T-helper 1 cell treated with Interleukin-12 subunit alpha and Interleukin-12 subunit beta and Interleukin-4 antibody, amounts not matched to agents 30 ng/mL and 1 ng/mL, for 36 hours (primary cell): ENCODE data around the gene RTKN2. TPM values are rescaled to one million over a fixed set of nuclear protein-coding genes. Genes with fewer than 3 reads are reported as not detected.
"Not testable (repeated sequence)": the region's sequence is repeated elsewhere in the genome, so short reads cannot be mapped to it uniquely, and the experiment has no call there.

Source experiments
- intact Hi-C: fragments of 100-400 bp; cut with micrococcal nuclease; formaldehyde crosslinking; loops from one replicate; pipeline ENCODE4 v1.15.1; 2024
- total RNA-seq: library from RNA; stranded (reverse); gene quantifications from 2 replicates; pipeline ENCODE4 v1.2.3, GENCODE V29; 2022

RTKN2 gene, protein sequence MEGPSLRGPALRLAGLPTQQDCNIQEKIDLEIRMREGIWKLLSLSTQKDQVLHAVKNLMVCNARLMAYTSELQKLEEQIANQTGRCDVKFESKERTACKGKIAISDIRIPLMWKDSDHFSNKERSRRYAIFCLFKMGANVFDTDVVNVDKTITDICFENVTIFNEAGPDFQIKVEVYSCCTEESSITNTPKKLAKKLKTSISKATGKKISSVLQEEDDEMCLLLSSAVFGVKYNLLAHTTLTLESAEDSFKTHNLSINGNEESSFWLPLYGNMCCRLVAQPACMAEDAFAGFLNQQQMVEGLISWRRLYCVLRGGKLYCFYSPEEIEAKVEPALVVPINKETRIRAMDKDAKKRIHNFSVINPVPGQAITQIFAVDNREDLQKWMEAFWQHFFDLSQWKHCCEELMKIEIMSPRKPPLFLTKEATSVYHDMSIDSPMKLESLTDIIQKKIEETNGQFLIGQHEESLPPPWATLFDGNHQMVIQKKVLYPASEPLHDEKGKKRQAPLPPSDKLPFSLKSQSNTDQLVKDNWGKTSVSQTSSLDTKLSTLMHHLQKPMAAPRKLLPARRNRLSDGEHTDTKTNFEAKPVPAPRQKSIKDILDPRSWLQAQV
- 7.2 and 7.8 TPM in 2 replicates for total RNA-seq

DNA sequence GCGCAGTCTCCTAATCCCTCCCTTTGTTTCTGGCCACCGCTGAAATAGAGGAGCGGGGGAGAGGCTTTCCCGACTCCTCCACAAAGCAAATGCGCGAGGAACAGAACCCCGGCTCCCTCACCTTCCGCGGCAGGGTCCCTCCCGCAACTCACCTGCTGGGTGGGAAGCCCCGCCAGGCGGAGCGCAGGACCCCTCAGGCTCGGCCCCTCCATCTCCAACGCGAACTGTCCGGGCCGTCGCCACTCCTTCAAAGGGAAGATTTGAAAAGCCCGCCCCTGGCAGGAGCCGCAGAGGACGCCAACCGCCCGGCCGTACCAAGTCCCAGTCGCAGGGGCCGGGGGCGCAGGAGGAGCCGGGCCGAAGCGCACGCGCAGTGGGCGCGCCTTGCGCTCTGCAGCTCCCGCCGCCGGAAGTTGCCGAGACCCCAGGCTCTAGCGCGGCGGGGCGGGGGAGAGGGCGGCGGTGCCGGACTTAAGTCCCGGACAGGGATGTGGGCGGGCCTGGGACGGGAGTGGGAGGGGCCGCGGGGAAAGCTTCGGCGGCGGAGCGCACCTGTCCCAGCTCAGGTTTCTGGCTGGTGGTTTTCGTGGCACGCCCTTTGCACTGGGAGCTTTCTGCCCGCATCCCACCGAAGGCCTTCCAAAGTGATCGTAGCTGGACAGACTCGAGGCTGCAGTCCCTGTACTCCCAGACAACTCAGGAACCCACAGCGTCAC is at the start of gene RTKN2:
Gene RTKN2 (minus strand): TSS at position 446 of the 716 bp plus-strand sequence. CDS start 234 bp downstream, at position 212.
- intact Hi-C loops = loop anchor here (1.0 to 10.0 kb wide), 12 partner anchors 23 to 1456 kb away; partner anchors contain the start of genes ADO and EGR2

DNA sequence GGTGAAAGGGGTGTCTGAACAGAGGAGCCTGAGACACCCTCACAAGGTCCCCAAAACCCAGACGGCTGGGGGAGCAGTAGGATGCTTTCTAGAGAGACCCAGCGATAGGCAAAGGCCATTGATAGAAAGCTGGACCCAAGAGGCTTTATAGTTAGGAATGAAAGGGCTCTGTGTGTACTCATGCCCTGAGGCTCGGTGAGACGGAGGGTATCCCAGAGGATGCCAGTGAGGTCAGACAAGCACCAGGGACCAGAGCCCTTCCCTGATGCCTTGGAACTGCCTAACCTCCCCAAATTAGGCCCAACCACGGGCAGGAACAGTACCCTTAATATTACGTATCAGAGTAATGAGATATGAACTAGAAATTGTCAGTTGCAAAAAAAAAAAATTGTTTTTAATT is 48.6 kb upstream of the RTKN2 start:
- intact Hi-C loops = no loop called here

DNA sequence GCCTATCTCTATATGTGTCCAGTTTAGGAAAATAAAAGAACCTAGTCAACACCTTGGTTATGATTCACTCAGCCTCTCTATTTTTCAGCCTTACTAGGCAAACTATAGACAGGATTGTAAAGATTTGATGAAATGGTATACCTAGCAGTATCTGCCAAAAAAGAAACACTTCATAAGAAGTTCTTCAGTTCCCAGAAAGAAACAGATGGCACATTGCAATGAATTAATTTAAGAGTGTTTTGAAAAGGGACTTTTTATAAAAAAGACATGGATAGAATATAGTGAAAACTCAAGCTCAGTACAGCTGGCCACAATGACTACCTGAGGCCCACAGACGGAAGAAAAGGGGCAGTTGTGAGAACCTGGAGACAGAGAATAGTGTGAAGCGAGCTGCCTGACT is 40.6 kb upstream of the RTKN2 start:
- intact Hi-C loops = no loop called here

DNA sequence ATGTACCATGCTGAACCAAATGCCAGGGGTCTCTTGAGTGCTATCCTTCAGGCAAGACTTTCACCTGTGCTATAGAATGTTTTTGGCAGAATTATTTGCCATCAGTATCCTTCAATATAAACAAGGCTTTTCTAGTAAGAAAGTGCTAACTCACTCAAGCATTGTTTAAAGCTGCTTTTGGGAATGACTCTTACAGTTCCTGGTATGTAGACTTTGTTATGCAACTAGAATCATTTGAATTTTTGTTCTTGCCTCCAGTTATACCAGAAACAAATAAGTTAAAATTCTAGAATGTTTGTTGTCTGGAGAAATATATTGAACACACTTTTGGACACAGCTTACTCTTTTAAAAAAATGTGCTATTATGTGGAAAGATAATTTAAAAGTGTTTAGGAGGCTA is 39.5 kb upstream of the RTKN2 start:
- intact Hi-C loops = no loop called here

DNA sequence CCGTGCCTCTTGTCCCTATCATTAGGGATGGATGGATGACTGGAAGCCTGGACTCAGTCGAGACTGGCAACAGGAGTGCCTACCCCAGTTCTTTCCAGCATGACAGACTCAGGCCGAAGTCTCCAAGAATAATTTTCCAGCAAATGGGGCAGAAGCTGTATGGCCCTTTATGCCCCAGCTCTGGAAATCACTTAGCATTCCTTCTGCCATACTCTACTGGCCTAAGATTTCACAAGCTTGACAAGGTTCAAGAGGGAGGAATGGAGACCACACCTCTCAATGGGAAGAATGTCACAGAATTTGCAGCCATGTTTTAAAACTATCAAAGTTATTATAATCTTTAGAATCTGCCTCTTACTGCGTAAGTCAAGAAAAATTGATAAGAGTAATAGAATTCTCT is 39.0 kb upstream of the RTKN2 start:
- intact Hi-C loops = no loop called here

DNA sequence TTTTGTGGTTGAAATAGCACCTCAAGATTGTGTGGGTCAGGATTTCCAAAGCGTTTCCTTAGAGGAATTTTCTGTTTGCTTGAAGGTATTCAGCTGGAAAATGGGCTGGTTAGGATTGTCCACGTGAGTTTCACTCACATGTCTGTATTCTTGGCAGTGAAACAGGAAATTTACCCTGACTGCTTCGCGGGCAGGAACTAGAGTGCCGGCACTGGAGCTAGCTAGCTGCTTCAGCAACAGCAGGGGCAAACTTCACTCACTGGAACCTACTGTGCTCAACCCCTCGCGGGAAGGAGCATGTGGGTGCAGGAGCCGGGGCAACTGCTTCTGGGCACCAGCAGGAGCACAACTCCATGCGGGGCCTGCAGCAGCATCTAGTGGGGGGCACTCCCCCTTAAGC is 38.0 kb upstream of the RTKN2 start:
- intact Hi-C loops = no loop called here

DNA sequence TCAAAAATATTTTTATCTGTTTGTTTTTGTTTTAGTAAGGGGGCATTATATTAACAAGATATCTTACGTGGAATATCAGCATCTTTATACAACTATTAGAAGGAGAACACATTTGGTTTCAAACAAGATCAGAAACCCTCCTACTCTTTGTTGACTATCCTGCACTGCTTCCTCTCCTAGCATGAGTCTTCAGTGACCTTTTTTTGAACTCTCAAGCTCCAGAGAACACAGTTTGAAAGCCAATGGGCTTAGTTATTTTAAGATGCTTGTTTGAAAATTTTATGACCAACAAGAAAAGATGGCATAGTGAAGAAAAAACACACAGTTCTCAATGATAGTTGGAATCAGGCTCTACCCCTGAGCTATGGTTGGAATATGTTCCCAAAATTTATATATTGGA is 37.2 kb upstream of the RTKN2 start:
- intact Hi-C loops = no loop called here

DNA sequence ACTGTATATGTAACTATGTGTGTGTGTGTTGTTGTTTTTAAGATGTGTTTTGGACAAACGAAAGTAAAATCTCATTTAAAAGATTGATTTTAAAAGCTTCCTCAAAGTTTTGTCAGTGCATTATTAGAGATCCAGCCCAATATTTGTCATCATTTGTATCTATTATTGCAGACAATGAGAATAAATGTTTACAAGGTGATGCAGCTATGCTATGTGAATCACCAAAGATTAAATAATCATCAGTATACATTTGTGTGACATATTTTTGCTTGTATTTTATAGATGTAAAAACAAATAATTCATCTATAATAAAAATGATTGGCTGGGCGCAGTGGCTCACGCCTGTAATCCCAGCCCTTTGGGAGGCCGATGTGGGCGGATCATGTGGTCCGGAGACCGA is 35.3 kb upstream of the RTKN2 start:
- intact Hi-C loops = no loop called here

DNA sequence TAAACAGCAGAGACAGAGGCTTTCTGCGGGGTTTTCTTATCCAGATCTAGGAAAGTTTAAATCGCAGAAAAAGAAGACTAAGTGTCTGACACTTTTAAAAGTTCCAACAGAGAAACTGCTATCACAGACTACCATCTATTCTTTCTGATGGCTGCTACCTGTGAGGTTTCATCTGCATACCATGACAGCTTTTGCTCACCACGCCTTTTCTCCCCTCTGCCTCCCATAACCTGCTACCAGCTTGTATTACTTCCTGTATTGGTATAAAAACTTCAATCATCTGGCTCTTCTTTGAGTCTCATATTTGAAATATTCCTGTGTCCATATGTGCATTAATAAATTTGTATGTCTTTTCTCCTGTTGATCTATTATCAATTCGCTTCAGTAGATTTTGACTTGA is 34.1 kb upstream of the RTKN2 start:
- intact Hi-C loops = no loop called here

DNA sequence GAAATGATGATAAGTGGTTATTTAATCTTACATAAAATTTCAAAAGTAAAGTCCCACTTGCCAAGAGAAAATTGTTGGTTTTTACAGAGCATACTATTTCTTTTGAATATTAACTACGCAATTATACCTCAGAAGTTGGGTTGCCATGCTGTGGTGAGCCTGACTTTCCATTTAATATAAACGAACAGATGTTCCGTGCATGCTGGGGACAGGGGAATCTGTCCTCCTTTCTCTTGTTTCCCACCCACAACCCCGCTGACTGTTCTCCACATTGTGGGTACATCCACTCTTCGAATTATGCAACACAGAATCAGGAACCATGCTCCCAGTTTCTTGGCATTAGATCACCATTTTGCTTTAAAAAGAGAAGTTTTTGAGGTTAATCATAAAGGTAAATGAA is 29.2 kb upstream of the RTKN2 start:
- intact Hi-C loops = no loop called here

DNA sequence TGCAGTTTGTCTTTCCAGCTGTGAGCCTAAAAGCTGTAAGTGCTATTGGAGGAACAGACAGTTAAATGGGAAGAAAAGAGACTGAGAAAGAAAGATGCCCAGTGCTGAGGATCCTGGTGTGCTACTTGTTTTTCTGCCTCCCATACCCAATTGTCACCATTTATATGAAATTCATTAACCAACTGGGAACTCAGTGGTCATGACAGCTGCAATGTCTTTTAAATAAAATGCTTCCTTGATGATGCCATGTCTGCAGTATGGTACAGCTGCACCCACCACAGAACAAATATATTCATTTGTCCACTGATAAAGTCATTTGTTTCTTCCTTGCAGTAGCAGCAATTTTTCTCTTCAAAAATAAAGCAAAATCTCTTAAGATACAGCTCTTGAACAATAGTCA is 15.6 kb upstream of the RTKN2 start:
- intact Hi-C loops = no loop called here

DNA sequence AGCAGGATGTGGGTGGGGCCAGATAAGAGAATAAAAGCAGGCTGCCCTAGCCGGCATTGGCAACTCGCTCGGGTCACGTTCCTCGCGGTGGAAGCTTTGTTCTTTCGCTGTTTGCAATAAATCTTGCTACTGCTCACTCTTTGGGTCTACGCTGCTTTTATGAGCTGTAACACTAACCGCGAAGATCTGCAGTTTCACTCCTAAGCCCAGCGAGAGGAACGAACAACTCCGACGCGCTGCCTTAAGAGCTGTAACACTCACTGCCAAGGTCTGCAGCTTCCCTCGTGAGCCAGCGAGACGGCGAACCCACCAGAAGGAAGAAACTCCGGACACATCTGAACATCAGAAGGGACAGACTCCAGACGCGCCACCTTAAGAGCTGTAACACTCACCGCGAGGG is 12.7 kb upstream of the RTKN2 start:
- intact Hi-C loops = not testable (repeated sequence)

DNA sequence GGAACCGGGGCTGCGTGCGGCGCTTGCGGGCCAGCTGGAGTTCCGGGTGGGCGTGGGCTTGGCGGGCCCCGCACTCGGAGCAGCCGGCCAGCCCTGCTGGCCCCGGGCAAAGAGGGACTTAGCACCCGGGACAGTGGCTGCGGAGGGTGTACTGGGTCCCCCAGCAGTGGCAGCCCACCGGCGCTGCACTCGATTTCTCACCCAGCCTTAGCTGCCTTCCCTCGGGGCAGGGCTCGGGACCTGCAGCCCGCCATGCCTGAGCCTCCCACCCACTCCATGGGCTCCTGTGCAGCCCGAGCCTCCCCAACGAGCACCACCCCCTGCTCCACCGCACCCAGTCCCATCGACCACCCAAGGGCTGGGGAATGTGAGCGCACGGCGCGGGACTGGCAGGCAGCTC is 11.7 kb upstream of the RTKN2 start:
- intact Hi-C loops = not testable (repeated sequence)

DNA sequence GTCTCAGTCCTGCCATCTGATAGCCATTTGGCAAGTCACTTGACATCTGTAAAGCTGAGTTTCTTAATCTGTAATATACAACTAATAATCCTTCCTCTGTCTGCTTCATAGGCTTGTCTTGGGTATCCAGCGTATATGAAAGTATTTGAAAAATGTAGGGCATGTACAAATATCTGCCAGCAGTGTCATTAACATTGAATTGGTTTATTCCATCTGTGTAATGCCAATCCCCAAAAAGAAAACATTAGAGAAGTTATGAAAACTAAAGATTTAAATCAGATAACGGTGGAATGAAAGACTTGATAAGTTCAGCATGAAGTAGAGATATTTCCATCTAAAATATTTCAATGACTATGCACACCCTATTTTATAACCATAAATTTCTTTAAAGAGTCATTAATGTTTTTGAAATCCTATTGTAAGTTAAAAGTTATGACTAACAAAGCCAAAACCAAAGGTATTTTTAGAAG is 9.8 kb upstream of the RTKN2 start:
- intact Hi-C loops = no loop called here

DNA sequence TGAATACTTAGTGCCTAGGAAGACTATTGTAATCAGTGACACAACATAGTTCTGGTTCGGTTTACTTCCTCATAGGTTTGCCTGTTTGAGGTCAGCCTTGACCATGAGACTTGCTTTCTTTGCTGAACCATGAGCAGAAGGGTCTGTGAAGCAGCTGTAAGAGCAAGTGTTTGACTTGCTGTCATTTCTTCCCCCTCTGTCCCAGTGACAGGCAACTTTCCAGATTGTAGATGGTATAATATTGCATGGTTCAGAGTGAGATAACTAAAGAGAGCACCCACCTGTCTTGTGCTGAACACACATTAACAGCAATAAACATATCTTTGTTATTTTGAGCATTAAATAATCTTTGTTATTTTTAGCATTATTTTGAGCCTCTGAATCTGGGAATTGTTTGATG is 9.3 kb upstream of the RTKN2 start:
- intact Hi-C loops = no loop called here

DNA sequence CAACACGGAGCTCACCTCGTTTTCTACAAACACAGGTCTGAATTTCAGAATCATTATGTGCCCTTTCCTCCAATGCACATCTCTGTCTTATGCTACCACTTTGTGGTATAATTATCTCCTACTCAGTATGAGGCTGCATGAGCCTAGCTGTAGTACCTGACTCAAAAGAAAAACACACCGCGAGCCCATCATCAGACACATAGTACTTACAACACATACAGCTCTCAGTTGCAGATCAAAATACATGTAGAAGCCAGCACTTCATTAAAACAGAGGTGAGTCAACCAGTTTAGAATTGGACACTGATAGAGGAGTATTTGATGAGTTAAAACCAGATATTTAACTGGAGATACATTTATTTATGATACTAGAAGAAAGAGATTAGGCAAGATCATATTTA is 1.4 kb upstream of the RTKN2 start:
- intact Hi-C loops = no loop called here

DNA sequence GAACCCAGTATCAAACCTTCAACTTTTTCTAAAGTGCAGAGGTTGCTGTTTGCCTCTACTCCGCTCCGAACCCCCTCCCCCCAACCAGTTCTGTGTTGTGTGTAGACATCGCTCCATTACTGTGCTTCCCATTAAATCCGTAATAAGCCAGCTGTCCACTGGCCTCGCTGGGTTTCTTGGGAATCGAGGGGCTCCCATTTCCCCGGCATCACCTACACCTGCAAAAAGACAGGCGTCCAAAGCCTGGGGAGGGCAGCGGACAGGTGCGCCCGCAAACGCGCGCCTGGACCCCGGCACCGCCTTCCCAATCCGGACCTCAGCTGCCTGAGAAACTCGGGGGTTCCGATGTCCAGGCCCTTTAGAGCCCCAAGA is 631 bp downstream of the RTKN2 start:
- intact Hi-C loops = loop anchor here (1.0 to 10.0 kb wide), 11 partner anchors 23 to 1457 kb away; partner anchors contain the start of genes ADO and EGR2

DNA sequence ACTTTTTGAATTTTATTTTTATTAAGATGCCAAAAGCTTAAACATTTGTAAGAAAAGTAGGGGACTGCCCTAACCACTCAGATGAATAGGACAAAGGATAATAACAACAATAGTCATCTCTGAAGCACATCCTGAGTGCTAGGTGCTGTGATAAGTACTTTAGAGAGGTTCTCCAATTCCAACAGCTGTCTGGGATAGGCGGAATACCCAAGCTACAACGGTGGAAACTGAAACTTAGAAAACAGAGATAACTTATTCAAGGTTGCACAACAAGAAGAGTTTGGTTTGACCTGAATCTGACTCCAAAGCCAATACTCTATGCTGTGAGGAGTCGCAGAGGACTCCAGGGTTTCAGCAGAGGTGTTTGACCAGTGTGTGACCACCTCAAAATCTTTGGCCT is 2.0 kb downstream of the RTKN2 start:
- intact Hi-C loops = loop anchor here (5.0 to 10.0 kb wide), 6 partner anchors 171 to 1458 kb away; partner anchors contain the start of gene EGR2

DNA sequence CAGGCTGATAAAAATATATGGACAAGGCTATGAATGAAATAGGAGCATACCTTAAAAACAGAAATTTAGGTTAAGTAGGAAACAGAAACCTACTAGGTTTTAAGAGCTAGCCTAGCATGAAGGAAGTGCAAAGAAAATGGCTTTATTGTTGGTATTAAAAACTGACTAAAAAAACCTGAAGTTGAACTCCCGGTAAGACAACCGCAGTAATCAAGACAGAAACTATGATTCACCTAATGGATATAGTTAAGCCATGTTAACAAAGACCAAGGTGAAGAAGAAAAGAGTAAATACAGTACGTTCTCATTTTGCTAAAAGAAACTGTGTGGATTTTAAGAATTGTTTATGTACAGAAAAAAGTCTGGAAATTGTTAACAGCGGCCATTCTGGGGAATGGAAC is 2.5 kb downstream of the RTKN2 start:
- intact Hi-C loops = loop anchor here (5.0 to 10.0 kb wide), 6 partner anchors 171 to 1459 kb away; partner anchors contain the start of gene EGR2

DNA sequence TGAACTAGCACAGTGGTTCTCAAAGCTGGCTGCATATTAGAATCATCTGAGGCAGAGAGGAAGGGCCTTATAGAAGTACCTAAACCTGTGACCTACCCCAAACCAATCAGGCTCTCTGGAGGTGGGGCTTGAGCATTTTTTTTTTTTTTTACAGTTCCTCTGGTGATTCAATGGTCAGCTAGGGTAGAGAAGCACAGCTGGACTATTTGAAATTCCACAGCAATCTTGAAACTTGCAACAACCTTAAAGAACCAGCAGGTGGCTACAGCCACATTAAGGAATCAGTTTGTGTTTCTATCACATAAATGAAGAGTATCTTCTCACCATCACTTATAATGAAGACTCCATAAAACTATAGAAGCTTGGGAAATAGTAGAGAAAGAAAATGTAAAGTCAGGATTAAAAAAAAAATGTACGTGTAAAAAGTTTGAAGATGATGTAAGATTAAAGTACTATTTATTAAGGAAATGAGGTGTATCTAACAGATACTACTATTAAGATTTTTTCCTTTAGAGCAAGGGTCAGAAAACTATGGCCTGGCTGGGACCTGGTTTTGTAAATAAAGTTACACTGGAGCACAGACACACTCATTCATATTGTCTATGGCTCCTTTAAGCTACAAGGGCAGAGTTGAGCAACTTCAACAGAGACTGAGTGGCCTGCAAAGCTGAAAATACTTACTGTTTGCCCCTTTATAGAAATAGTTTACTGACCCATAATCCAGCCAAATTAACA is 3.8 kb downstream of the RTKN2 start:
- intact Hi-C loops = loop anchor here (2.0 to 10.0 kb wide), 8 partner anchors 172 to 1460 kb away; partner anchors contain the start of genes EGR2 and NRBF2

DNA sequence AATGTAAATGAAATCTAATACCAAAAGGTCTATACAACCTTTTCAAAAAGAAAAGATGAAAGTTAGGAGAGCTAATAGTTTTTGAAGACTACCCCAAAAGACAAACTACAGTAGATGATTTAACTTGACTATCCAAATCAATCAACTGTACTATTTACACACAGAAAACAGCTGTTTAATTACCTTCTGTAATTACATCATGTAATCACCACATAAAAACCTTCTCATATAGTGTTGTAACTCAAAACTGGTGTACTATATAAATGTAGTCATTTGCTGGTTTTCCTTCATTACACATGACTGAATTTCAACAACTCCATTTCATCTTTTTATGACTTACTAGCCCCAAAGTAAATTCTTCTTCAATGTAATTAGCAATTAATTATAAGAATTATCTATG is 4.5 kb downstream of the RTKN2 start:
- intact Hi-C loops = loop anchor here (2.0 to 10.0 kb wide), 5 partner anchors 261 to 1461 kb away; partner anchors contain the start of gene NRBF2
